GM19025 (cell line): ENCODE results near the gene STAM.
"Not testable (repeated sequence)": the region's sequence is repeated elsewhere in the genome, so short reads cannot be mapped to it uniquely, and the experiment has no call there.

ENCODE experiments used
- ATAC-seq: cut with Tn5 transposase; IDR thresholded peaks from one replicate; pipeline ENCODE4 v1.9.1; 2021; ENCODE audit warnings: mild to moderate bottlenecking, low read depth, moderate library complexity; ENCODE audit not compliant: unreplicated experiment

STAM gene

DNA sequence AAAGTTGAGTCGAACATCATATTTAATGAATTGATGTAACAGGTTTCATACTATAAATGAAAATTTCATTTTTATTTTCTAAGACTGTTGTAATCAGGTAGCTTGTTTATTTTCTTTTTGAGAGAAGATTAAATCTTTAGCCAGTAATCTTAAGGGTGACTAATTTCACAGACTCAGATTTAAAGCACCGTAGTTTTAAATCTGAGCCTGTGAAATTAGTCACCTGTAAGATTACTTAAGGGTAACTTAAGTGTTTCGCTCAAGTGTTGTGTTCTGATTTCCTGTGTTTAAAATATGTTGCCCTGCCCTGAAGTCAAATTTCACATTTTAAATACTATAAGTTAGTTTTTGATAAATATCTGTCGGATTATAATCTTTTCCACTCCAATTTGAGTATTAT, 72.2 kb downstream of the STAM start:
- ATAC-seq: no peak

DNA sequence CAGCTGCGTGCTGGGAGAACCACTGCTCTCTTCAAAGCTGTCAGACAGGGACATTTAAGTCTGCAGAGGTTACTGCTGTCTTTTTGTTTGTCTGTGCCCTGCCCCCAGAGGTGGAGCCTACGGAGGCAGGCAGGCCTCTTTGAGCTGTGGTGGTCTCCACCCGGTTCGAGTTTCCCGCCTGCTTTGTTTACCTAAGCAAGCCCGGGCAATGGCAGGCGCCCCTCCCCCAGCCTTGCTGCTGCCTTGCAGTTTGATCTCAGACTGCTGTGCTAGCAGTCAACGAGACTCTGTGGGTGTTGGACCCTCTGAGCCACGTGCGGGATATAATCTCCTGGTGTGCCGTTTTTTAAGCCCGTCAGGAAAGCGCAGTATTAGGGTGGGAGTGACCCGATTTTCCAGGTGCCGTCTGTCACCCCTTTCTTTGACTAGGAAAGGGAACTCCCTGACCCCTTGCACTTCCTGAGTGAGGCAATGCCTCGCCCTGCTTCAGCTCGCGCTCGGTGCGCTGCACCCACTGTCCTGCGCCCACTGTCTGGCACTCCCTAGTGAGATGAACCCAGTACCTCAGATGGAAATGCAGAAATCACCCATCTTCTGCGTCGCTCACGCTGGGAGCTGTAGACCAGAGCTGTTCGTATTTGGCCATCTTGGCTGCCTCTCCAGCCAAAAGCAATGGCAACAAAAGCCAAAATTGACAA, 78.5 kb downstream of the STAM start:
- not testable (repeated sequence) for ATAC-seq

DNA sequence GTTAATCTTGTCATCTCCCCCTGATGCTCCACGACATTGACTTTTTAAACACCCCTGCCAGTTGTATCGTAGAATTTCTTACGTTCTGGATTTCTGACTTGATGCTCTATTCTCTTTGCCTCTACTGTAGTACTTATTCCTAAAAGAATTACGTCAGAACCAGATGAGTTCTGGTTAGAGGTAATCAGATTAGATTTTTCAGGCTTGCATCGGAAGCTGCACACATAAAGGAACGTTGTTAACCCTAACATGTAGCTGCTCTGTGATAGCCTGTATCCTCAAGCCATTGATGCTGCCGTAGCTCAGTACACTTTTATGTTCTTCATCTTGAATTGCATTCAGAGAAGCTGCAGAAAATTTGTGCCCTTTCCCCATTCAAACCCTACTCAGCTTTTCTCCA, 81.8 kb downstream of the STAM start:
- ATAC-seq: no peak

DNA sequence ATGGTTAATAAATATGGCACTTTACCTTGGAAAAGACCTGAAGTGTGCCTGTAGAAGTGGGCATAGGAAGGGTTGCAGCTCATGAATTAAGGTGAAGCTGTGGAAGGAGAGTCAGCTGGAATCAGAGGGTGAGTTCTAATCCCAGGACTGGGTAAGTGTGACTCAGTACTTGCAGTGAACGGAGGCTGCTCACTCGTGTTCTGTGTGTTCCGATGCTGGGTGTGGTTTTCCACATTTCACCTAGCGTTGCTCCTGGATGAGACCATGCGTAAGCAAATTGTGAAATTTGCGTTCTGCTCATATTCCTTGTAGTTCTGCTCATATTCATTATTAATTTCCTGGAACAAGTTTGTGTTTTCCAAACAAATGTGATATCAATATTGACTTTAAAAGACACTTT, 85.7 kb downstream of the STAM start:
- ATAC-seq: no peak

DNA sequence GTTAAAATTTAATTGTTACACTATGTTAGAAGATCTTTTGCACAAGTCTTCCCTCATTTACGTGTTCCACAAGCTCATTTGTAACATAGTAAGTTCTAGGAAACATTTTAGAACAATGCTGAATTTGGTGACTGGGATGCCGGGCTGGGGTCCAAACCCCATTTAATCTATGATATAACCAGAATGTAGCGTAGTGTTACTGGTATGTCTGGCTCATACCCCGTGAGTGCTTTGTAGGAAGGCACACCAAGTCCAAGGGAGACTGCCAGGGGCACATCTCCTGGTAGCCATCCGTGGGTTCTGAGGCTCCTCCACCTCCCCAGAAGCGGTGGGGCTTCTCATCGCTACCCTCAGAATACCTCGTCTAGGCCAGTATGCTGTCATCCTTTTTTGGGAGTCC, 86.7 kb downstream of the STAM start:
- ATAC-seq: no peak

DNA sequence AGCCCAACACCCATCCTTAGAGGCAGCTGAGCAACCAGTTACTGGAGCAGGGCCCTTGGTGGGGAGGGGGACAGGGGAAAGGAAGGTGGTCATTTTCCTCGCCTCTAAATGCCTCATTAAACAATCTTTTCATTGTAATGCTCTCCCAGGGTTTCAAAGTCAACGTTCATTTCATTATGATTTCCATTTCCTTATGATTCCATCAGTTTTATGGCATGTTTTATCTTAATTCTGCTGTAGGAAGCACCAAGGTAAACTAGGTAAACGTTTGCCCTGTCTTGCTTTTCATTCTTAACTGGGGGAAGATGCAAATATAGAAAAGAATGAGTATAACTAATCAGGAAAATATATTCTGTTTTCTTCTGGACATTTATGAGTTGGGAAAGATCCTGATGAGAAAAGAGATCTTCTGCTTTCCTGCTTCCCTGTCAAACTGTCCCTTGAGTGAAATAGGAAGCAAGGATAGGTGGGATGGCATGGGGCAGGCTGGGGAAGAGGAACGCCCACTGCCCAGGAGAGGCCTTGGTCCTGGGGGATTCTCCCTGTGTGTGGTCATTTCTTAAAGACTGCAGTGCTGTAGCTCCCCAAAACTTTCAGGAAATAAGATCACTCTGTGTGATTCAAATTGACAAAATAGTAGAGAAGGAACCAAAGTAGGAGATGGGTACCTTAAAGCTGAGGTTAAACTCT, 87.5 kb downstream of the STAM start:
- no peak for ATAC-seq

DNA sequence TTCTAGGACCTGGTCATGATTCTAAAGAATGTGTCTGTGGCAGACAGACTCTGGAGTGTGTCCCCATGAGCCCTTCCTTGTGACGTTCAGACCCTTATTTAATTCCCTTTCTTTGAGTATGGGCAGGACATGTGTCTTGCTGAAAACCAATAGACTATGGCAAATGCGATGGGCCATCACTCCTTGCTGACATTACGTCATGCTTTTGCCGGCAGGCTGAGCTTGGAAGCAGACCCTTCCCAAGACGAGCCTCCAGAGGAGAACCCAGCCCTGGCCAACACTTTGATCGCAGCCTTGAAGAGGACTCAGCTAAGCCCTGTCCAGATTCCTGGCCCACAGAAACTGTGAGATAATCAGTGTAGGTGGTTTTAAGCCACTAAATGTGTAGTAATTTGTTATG, 89.7 kb downstream of the STAM start:
- no peak for ATAC-seq

DNA sequence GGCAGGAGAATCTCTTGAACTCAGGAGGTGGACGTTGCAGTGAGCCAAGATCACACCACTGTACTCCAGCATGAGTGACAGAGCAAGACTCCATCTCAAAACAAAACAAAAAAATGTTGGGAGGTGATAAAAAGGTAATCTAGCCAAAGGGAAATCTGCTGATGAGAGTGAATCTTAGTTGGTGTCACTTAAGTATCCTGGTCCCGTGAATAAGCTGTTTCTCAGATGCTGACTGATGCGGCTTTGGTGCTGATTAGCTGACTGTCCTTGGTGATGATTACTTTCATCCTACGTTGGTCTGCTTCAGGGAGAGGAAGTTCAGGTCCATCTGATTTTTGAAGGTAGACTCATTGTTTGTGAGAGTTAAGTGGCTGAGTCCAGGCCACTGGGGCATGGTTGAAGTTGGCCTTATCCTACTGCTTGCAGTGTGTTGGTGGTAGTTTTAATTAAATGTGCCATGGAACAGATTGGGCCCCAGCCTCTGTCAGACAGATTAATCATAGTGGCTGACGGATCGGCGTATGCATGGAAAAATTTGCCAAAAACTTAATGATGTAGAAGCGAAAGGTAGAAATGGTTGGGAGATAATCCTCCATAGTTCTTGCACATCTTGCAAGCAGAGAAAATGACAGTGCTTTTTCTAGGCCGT, 90.6 kb downstream of the STAM start:
- ATAC-seq: no peak

DNA sequence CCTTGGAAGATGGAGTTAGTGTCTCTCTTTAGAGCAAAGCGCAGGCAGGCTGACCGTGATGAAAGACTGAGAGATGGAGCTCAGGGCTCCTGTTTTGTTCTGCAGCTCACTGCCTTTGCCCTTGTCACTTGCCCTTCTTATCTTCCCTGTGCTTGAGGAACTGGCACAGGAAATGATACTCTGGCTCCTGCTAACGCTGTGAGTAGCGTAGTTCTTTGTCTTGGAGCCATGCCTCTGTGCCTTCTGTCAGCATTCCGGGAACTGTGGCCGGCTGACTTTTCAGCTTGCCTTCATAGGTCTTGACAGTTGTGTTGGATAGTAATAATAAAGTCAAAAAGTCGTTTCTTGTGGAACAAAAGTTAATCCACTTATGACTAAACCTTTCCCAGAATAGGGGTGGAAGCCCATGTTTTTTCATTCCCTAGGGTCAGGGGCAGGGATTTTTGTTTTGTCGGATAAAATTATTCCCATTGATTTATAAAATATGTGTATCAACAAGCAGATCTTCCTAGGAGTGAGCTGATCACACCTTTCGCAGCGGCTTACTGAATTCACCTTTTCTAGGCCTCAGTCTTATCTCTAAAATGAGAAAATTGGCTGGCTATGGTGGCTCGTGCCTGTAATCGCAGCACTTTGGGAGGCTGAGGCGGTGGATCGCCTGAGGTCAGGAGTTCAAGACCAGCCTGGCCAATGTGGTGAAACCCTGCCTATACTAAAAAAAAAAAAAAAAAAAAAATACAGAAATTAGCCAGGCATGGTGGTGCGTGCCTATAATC, 91.4 kb downstream of the STAM start:
- no peak for ATAC-seq

DNA sequence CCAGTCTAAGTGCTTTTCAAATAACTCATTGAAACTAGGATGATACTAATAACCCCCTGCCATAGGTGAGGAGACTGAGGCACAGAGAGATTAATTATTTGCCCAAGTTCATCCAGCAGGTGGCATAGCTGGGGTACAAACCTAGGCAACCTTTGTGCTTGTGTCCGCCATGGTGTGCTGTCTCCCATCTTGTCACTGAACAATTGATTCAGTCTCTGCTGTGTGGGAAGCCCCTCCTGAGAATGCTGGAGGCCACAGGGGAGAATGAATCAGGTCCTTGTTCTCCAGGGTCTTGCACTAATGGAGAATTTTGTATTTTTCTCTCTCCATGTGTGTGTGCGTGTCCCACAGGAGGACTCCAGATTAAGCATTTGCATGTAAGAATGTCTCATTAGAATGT, 92.3 kb downstream of the STAM start:
- no peak for ATAC-seq

DNA sequence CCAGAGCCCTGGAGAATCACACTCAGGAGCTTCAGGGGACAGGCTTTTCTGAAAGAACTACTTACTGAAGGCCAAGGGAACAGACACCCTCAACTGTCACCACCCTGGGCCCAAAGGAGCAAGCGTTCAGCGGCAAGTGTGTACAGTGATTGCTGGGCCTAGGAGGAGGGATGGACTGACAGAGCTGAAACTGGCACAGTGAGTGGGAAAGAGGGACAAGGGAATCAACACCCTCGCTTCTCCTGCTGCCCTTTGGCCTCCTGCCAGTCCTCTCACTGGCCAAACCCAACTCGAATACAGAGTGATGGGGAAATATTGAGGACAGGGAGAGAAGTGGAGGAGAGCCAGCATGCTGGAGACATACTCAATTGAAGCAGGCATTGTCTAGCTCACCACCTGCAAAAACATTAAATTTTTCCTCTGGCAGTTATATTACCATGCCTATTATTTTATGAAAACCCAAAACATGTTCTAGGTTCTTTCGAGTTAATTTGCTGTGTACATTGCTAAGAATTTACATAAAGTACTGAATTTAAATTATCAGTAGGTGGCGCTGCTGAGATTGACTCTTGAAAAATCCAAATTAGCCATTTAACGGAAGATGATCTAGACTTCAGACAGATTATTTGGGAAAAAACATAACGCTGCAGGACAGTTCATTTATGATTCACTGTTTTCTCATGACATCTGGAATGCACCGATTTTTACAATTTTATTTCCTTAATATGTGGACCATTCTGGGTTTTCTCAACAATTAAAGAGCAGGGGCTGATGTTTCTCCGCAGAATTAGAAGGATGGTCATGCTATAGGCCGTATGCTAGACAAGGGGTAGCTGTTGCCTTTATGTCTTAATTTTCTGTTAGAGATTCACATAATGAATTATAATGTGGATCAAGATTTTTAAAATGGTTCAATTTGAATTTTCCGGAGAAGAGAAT, 93.3 kb downstream of the STAM start:
- ATAC-seq: no peak

DNA sequence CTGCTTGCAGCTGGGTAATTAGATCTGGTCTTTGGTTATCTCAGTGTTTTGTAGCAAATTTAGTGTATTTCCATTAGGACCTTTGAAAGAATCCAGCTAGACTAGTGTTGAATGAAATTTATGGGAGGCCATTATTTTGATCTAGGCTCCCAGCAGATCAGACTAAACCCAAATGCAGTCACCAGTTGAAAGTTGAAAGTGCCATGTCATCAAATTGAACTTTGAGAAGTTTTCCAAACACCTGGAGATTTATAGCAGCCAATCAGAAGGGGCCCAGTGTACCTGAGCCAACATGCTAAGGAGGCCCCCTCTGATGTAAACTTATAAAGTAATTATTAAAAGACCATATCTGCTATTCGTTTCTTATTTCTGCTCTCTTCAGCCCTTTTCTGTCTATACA, 96.7 kb downstream of the STAM start:
- ATAC-seq: no peak

DNA sequence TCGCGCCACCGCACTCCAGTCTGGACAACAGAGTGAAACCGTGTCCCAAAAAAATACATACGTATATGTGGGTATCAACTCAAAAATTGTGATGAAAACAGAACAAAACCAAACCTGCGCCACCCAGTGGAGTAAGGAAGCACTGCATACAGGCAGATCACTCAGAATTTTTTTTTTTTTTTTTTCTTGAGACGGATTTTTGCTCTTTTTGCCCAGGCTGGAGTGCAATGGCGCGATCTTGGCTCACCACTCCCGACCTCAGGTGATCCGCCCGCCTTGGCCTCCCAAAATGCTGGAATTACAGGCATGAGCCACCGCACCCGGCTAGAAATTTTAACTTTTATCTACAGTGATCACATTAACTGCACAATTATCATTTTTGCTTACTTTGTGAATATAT, 99.0 kb downstream of the STAM start:
- ATAC-seq: no peak

DNA sequence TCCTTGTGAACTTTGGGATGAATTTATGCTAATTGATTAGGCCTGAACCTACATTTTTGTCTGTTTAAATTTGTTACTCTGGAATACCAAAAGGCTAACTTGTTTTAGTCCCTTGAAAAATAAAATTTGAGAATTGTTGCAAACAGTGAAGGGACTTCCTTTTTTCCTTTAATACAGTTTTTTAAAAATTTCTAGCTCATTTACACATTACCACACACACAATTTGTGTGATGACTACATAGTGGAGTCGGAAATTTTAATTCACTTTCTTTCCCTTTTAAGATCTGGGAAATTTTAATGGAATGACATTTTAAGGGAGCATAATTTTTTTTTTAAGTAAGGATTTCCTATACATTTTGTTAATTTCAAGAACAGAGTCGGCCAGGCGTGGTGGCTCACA, 99.5 kb downstream of the STAM start:
- no peak for ATAC-seq

DNA sequence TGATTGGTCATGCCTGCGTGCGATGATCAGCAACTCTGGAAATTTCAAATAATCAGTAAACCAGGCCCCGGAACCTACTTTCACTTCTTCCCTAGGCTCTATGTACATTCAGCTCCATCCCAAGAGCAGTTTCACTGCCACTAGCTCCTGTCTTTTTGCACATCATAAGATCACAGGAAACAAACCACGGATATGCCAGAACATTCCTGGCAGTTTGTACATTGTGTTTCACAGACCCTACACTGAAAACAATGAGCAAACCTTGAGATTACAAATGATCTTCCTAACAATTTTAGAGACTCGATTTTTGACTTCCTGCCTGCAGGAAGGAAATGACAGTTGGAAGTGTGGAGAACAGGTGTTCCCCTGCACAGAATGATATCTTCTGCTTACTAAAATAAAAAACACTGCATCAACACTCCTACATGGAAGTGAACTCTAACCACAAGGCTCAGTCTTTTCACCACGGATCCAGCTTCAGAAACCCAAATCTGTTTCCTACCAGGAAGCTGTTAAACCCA, 100.5 kb downstream of the STAM start:
- no peak for ATAC-seq

DNA sequence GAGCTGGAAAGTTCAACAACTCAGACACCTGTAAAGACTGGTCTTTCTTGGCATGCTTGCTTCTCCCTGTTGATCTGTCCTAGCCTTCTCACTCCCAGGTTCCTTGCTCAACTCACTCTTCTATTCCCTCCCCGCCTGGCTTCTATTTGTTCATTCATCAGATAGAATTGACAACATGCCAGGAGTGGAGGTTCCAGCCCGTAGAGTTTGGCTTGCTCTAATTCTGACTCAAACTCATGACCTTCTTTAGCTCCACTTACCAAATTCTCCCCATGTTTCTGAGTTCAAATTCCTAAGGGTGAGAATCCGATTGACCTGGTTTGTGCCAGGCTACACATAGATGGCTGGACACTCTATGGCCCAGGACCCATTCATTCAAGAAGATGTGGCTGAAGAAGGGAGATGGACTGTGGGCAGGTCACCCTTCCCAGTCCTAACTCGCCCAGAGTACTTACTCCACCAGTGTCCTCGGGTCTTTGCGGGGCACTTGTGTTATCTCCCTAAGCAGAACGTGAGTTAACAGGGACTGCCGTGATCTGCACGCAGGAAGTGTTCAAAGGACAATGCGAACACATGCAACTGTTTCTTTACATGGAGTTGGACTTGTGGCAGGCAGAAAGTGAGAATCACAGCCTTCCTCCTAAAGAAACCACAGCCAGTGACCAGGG, 104.1 kb downstream of the STAM start:
- no peak for ATAC-seq

DNA sequence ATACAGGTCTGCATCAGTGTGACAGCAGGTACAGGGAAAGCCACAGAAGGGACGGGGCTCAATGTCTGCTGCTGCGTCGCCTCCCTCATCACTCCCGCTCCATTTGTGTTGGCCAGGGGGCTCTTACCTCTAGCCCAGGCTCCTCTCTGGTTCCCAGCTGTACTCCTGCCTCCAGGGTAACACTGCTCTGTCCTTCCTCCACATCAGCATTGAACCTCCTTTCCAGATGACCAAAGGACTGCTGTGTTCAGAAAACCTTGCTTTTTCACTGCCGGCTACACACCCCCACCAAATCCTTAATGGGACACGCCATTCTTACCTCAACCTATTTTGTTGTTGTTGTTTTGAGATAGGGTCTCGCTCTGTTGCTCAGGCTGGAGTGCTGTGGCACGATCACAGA, 105.9 kb downstream of the STAM start:
- no peak for ATAC-seq

DNA sequence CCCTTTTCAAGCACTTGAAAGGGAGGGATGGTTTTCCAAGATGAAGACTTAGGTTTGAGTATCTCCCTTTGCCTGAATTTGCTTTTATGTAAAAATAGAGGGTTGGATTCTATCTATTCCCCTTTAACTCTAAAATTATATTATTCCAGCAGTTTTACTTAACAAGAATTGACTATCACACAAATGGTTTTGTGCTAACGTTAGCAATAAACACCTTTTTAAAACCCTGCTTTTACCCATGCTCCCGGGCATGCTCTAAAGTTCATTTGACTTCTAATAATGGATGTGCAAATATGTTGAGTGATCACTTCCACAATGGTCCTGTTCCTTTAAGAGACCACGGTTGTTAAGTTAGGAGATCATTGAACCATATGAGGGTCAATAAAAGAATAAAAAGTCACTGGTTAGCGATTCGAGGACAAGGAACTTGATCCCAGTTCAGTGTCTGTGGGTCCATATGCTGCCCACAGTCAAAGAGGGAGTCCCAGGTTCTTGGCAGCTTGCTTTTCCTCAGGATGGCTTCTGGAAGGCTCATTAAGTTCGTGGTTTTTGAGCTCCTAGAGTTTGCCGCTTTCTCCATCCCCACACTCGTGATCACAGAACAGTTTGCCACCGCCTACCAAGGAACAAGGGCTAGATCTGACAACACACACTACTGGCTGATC, 108.0 kb downstream of the STAM start, which contains the start of gene TMEM236:
Gene TMEM236 (plus strand): TSS at position 421 of the 665 bp plus-strand sequence. CDS start 95 bp downstream, at position 516.
- ATAC-seq: no peak
